ENCODE results near the gene LBX1. TPM values are rescaled to one million over a fixed set of nuclear protein-coding genes. Genes with fewer than 3 reads are reported as not detected.
A peak's percentile ranks its signal among the peaks of the same experiment; 100 is the strongest.
"Not testable (repeated sequence)": the region's sequence is repeated elsewhere in the genome, so short reads cannot be mapped to it uniquely, and the experiment has no call there.

The LBX1 gene
- polyA plus RNA-seq, 3 donors, result 0.03 TPM; not detected in 2

DNA sequence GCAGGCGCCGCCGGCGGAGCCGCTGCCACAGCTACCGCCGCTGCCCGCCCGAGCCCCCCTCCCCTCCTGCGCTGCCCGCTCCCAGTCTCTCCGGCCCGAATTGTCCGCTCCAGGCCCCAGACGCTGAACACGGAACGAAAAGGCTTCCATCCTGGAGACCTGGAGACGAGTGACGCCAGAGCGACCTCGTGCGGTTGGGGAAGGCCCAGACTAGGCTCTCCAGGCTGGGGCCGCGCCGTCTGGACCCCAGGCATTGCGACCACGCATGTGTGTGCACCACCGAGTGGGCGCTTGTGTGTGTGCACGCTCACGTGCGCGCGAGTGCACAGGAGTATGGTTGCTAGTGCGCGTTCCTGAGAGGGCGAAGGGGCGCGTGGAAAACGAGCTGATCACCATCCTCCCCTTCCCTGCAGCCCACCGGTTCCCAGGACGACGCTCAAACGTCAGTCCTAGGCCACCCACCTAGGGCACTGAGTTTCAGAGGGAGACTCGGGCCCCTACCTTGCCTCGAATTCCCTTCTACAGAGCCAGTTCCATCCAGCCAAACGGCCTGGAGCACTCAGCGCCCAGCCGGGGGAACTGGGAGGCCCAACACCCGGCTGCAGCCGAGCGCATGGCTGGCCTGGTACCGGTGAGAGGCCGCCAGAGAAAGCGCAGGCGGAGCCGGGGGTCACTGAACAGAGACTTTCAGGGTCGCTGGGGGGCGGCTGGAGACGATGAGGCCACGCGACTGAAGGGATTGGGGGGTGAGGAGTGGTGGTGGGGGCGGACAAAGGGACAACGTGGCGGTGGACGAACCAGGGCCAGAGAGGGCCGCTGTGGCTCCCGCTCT is 11.6 kb downstream of the LBX1 start:
- peak in 3 of 11 donors; percentile 59 to 68 (median 60) for DNase-seq (ENCODE audit: extremely low read depth in 1 of 11, low read depth in 9 of 11, low spot score in 4 of 11)

GRCh38 chr10:101217044-101217425 is 12.2 kb downstream of the LBX1 start:
- no peak for DNase-seq (ENCODE audit: extremely low read depth in 1 of 11, low read depth in 9 of 11, low spot score in 4 of 11)

GRCh38 chr10:101216207-101217043 is 12.8 kb downstream of the LBX1 start:
- DNase-seq (ENCODE audit: extremely low read depth in 1 of 11, low read depth in 9 of 11, low spot score in 4 of 11), result no peak

DNA sequence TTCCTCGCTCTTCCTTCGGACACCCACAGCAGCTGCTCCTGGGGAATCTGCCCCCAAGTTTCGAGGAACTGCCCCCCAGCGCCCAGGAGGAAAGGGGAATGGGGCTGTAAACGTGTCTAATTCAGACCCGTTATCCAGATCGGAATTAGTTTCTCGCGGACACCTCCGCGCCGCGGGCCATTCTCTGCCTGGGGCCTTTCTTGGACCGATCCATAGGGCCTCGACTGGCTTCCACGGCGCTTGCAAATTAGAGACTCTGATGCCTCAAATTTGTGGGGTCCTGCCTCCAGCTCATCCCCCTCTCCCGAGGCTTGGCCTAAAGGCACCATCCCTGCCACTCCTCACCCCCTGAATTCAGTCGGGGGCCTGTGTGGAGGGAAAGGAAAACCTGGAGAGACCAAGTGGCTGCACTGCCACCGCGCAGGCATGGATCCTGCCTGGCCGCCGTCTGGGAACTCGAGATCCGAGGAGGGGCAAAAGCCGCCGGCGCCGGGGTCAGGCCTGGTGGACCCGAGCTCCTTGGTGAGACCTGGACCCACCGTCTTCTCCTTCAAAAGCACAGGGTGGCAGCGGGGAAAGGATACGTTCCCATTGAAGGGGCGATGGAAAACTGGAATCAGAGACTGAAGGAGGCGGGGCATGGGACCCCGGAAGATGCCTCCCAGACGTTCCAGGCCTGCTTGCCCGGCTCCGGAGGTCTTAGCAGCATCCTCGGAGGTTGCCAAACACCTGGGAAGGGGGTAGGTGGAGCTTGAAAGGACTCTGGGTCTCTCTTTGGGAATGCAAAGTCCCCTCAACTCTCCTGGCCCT is 13.7 kb downstream of the LBX1 start:
- DNase-seq (ENCODE audit: extremely low read depth in 1 of 11, low read depth in 9 of 11, low spot score in 4 of 11), result no peak

- peak in 3 of 11 donors; percentile 58 to 71 (median 65) for DNase-seq (ENCODE audit: extremely low read depth in 1 of 11, low read depth in 9 of 11, low spot score in 4 of 11)
Measured at GRCh38 chr10:101214446-101215396, 14.5 kb downstream of the LBX1 start.

GRCh38 chr10:101208543-101208942 is 20.7 kb downstream of the LBX1 start:
- DNase-seq (ENCODE audit: extremely low read depth in 1 of 11, low read depth in 9 of 11, low spot score in 4 of 11), result no peak

DNA sequence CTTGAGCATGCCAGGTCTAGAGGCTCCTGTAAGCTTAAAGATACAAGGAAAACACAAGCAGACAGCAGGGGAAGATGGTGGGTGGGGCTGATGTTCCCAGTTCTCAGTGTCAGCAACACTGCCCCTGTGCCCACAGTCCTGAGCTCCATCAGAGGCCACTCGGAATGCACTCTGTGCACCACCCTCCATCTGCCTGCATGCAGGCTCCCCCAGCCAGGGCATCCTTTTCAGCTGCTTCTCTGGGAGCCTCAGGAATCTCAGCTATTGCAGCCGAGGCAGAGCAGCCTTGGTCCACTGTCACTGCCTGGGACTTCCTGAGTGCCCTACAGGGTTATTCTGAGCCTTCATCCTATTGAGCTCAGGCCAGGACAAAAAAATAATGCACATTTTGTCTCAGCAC is 22.2 kb downstream of the LBX1 start:
- no peak for DNase-seq (ENCODE audit: extremely low read depth in 1 of 11, low read depth in 9 of 11, low spot score in 4 of 11)

- not testable (repeated sequence) for DNase-seq (ENCODE audit: extremely low read depth in 1 of 11, low read depth in 9 of 11, low spot score in 4 of 11)
Measured at GRCh38 chr10:101202667-101203066, 26.6 kb downstream of the LBX1 start.

DNA sequence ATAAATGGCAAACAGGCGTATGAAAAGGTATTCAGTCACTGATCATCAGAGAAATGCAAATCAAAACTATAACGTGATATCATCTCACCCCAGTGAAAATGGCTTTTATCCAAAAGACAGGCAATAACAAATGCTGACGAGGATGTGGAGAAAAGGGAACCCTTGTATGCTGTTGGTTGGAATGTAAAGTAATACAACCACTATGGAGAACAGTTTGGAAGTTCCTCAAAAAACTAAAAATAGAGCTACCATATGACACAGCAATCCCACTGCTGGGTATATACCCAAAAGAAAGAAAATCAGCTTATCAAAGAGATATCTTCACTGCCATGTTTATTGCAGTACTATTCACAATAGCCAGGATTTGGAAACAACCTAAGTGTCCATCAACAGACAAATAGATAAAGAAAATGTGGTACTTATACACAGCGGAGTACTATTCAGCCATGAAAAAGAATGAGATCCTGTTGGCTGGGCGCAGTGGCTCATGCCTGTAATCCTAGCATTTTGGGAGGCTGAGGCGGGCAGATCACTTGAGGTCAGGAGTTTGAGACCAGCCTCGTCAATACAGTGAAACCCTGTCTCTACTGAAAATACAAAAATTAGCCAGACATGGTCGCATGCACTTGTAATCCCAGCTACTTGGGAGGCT is 30.8 kb downstream of the LBX1 start:
- DNase-seq (ENCODE audit: extremely low read depth in 1 of 11, low read depth in 9 of 11, low spot score in 4 of 11), result not testable (repeated sequence)

GRCh38 chr10:101195921-101196320 is 33.3 kb downstream of the LBX1 start:
- no peak for DNase-seq (ENCODE audit: extremely low read depth in 1 of 11, low read depth in 9 of 11, low spot score in 4 of 11)

DNA sequence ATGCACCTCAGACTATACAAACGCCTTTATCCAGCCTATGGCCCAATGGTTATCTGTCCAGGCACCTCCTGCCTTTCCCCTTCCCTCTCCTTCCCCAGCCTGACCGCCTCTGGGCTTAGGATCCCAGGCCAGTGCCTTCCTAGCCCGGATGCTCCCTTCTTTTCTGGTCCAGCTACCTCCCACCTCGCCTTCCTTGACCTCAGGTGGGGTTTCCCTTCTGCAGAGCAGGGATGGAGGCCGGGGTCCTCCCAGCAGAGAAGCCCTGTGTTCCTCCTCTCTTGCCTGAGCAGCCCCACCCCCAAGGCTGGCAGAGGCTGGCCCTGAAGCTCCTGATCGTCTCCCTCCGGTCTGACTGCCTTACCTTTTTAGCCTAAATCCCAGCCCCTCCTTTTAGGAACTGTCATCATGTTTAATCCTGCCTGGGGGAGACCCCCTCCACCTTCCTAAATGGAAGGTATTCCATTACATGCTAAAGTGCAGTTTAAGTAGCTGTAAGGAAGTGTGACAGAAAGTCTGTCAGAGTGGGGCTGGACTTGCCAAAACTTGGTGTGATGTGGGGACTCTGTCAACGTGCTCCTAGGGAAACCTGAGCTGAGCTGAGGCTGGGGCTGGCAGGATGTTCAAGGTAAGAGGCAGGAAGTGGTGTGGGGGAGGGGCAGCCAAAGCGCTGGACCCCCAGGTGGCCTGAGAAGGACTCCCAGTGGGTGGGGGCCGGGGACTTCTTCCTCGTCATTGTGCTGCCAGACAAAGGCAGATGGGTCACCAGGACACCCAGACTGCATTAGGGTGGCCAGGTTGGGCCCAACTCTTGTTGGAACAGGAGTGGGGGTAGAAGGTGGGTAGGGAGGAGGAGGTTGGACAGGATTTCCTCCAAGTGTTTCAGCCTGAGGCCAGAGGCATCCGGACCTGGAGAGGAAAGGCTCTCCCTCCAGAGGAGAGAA is 39.5 kb downstream of the LBX1 start:
- DNase-seq (ENCODE audit: extremely low read depth in 1 of 11, low read depth in 9 of 11, low spot score in 4 of 11), result no peak

- no peak for DNase-seq (ENCODE audit: extremely low read depth in 1 of 11, low read depth in 9 of 11, low spot score in 4 of 11)
Measured at GRCh38 chr10:101188942-101189341, 40.3 kb downstream of the LBX1 start.

DNA sequence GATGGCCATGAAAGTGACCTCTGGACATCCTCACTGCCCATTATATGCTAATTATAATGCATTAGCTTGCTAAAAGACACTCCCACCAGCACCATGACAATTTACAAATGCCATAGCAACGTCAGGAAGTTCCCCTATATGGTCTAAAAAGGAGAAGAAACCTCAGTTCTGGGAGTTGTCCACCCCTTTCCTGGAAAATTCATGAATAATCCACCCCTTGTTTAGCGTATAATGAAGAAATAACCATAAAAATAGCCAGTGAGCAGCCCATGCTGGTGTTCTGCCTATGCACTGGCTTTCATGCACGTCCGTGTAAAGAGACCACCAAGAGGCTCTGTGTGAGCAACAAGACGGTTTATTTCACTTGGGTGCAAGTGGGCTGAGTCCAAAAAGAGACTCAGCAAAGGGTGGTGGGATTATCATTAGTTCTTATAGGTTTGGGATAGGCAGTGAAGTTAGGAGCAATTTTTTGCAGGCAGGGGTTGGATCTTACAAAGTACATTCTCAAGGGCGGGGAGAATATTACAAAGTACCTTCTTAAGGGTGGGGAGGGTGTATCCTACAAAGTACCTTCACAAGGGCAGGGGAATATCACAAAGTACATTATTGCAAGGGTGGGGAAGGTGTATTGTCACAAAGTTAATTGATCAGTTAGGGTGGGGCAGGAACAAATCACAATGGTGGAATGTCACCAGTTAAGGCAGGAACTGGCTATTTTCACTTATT is 45.6 kb downstream of the LBX1 start:
- DNase-seq (ENCODE audit: extremely low read depth in 1 of 11, low read depth in 9 of 11, low spot score in 4 of 11), result no peak

- DNase-seq (ENCODE audit: extremely low read depth in 1 of 11, low read depth in 9 of 11, low spot score in 4 of 11), result no peak
Measured at GRCh38 chr10:101182936-101183335, 46.3 kb downstream of the LBX1 start.

Data from renal cortex interstitium (tissue), 11 donors.